ENCODE data around the gene CBY1.
"Not testable (repeated sequence)": the region's sequence is repeated elsewhere in the genome, so short reads cannot be mapped to it uniquely, and the experiment has no call there.

The CBY1 gene

GRCh38 chr22:38656256-38657044 is at the start of gene CBY1, which contains the start of gene FAM227A:
CBY1 (plus strand) TSS chr22:38656638; CDS start chr22:38668055, 11,417 bp downstream.
FAM227A (minus strand) TSS chr22:38656392; CDS start chr22:38650168, 6,224 bp downstream.
- peak; percentile 82 for DNase-seq

- no peak for DNase-seq
Measured at GRCh38 chr22:38607680-38608079, 48.8 kb upstream of the CBY1 start.

GRCh38 chr22:38608992-38609750 is 47.3 kb upstream of the CBY1 start:
- no peak for DNase-seq

- no peak for DNase-seq
Measured at GRCh38 chr22:38610234-38610633, 46.2 kb upstream of the CBY1 start.

- no peak for DNase-seq
Measured at GRCh38 chr22:38611559-38611958, 44.9 kb upstream of the CBY1 start.

- DNase-seq: no peak
Measured at GRCh38 chr22:38612217-38613006, 44.0 kb upstream of the CBY1 start.

GRCh38 chr22:38613588-38613987 is 42.9 kb upstream of the CBY1 start:
- no peak for DNase-seq

- DNase-seq: no peak
Measured at GRCh38 chr22:38614332-38615063, 41.9 kb upstream of the CBY1 start.

GRCh38 chr22:38615064-38615405 is 41.4 kb upstream of the CBY1 start:
- DNase-seq: not testable (repeated sequence)

GRCh38 chr22:38618258-38618657 is 38.2 kb upstream of the CBY1 start:
- no peak for DNase-seq

- no peak for DNase-seq
Measured at GRCh38 chr22:38618682-38619081, 37.8 kb upstream of the CBY1 start.

- no peak for DNase-seq
Measured at GRCh38 chr22:38623351-38623750, 33.1 kb upstream of the CBY1 start.

GRCh38 chr22:38628444-38628843 is 28.0 kb upstream of the CBY1 start:
- DNase-seq: no peak

- no peak for DNase-seq
Measured at GRCh38 chr22:38629108-38629507, 27.3 kb upstream of the CBY1 start.

GRCh38 chr22:38631724-38632123 is 24.7 kb upstream of the CBY1 start:
- no peak for DNase-seq

GRCh38 chr22:38632528-38632927 is 23.9 kb upstream of the CBY1 start:
- no peak for DNase-seq

- no peak for DNase-seq
Measured at GRCh38 chr22:38638216-38638615, 18.2 kb upstream of the CBY1 start.

GRCh38 chr22:38638728-38639127 is 17.7 kb upstream of the CBY1 start:
- no peak for DNase-seq

GRCh38 chr22:38641476-38642040 is 14.9 kb upstream of the CBY1 start:
- no peak for DNase-seq

- not testable (repeated sequence) for DNase-seq
Measured at GRCh38 chr22:38644245-38644644, 12.2 kb upstream of the CBY1 start.

- no peak for DNase-seq
Measured at GRCh38 chr22:38645430-38645829, 11.0 kb upstream of the CBY1 start.

- DNase-seq: no peak
Measured at GRCh38 chr22:38649841-38650522, 6.5 kb upstream of the CBY1 start.
